H9 (cell line): ENCODE data around the gene VWA8. TPM values are rescaled to one million over a fixed set of nuclear protein-coding genes. Genes with fewer than 3 reads are reported as not detected.

Experiments
- DNase-seq: peaks from one replicate; pipeline ENCODE4 v3.0.0-alpha.2; 2017
- H2AFZ ChIP-seq: one replicate; pipeline ENCODE4 v1.6.1; 2013; ENCODE audit warnings: mild to moderate bottlenecking, low read length, control low read depth, moderate library complexity
- H2AK5ac ChIP-seq: 2 replicates; pipeline ENCODE4 v1.6.1; 2013; ENCODE audit warnings: low read length, control low read depth, mixed read lengths; ENCODE audit not compliant: insufficient read length
- H2BK120ac ChIP-seq: one replicate; pipeline ENCODE4 v1.6.1; 2013; ENCODE audit warnings: low read depth, mild to moderate bottlenecking, low read length, control low read depth, inconsistent platforms; ENCODE audit not compliant: poor library complexity, severe bottlenecking
- H2BK12ac ChIP-seq: 2 replicates; pipeline ENCODE4 v1.6.1; 2013; ENCODE audit warnings: low read length, control low read depth, mixed read lengths, low read depth; ENCODE audit not compliant: insufficient read length
- H2BK15ac ChIP-seq: 2 replicates; pipeline ENCODE4 v1.6.1; 2013; ENCODE audit warnings: low read depth, low read length, control low read depth
- H2BK20ac ChIP-seq: one replicate; pipeline ENCODE4 v1.6.1; 2013; ENCODE audit warnings: low read depth, mild to moderate bottlenecking, low read length, control low read depth, inconsistent platforms; ENCODE audit not compliant: poor library complexity, severe bottlenecking
- H2BK5ac ChIP-seq: 2 replicates; pipeline ENCODE4 v1.6.1; 2013; ENCODE audit warnings: low read length, control low read depth, mixed read lengths; ENCODE audit not compliant: insufficient read length
- H3K14ac ChIP-seq: 2 replicates; pipeline ENCODE4 v1.6.1; 2013; ENCODE audit warnings: low read length, control low read depth; ENCODE audit not compliant: insufficient read depth
- H3K18ac ChIP-seq: 2 replicates; pipeline ENCODE4 v1.6.1; 2013; ENCODE audit warnings: low read depth, mild to moderate bottlenecking, mixed read lengths, low read length, control low read depth; ENCODE audit not compliant: insufficient read length
- H3K23ac ChIP-seq: 2 replicates; pipeline ENCODE4 v1.6.1; 2013; ENCODE audit warnings: low read length, control low read depth, mixed read lengths, low read depth; ENCODE audit not compliant: insufficient read length
- H3K23me2 ChIP-seq: 2 replicates; pipeline ENCODE4 v1.6.1; 2013; ENCODE audit warnings: low read depth, mild to moderate bottlenecking, mixed read lengths, low read length, control low read depth; ENCODE audit not compliant: insufficient read length, poor library complexity, severe bottlenecking
- H3K27ac ChIP-seq: 2 replicates; pipeline ENCODE4 v1.5.1; 2013; ENCODE audit warnings: low read length, control low read depth, mixed read lengths, low read depth; ENCODE audit not compliant: insufficient read length
- H3K27me3 ChIP-seq: 2 replicates; pipeline ENCODE4 v1.6.1; 2013; ENCODE audit warnings: low read length, control low read depth, inconsistent platforms; ENCODE audit not compliant: insufficient read depth
- H3K4ac ChIP-seq: 2 replicates; pipeline ENCODE4 v1.6.1; 2013; ENCODE audit warnings: low read depth, mild to moderate bottlenecking, control low read depth, inconsistent platforms, low read length, moderate library complexity
- H3K4me1 ChIP-seq: 2 replicates; pipeline ENCODE4 v1.6.1; 2013; ENCODE audit warnings: low read length, control low read depth, inconsistent platforms; ENCODE audit not compliant: insufficient read depth
- H3K4me2 ChIP-seq: 2 replicates; pipeline ENCODE4 v1.6.1; 2013; ENCODE audit warnings: low read length, control low read depth, mixed read lengths; ENCODE audit not compliant: insufficient read length, insufficient read depth
- H3K56ac ChIP-seq: 2 replicates; pipeline ENCODE4 v1.6.1; 2013; ENCODE audit warnings: low read depth, mild to moderate bottlenecking, mixed read lengths, low read length, control low read depth; ENCODE audit not compliant: insufficient read length
- H3K79me1 ChIP-seq: 2 replicates; pipeline ENCODE4 v1.6.1; 2013; ENCODE audit warnings: low read depth, mild to moderate bottlenecking, moderate library complexity, low read length, control low read depth, inconsistent platforms; ENCODE audit not compliant: insufficient read depth, poor library complexity, severe bottlenecking
- H3K79me2 ChIP-seq: 2 replicates; pipeline ENCODE4 v1.6.1; 2013; ENCODE audit warnings: low read length, control low read depth, inconsistent platforms; ENCODE audit not compliant: insufficient read depth
- H3K9ac ChIP-seq: 2 replicates; pipeline ENCODE4 v1.6.1; 2013; ENCODE audit warnings: low read length, control low read depth, mixed read lengths; ENCODE audit not compliant: insufficient read length; ENCODE audit errors: extremely low read depth
- H3K9me3 ChIP-seq: one replicate; pipeline ENCODE4 v1.6.1; 2013; ENCODE audit warnings: low read depth, low read length, inconsistent platforms; ENCODE audit not compliant: control insufficient read depth
- H3T11ph ChIP-seq: one replicate; pipeline ENCODE4 v1.6.1; 2013; ENCODE audit warnings: mild to moderate bottlenecking, low read length, control low read depth, inconsistent platforms
- H4K20me1 ChIP-seq: one replicate; pipeline ENCODE4 v1.6.1; 2013; ENCODE audit not compliant: control insufficient read depth, insufficient read length, insufficient read depth
- H4K5ac ChIP-seq: 2 replicates; pipeline ENCODE4 v1.6.1; 2013; ENCODE audit warnings: low read depth, mild to moderate bottlenecking, mixed read lengths, low read length, control low read depth; ENCODE audit not compliant: insufficient read length
- H4K8ac ChIP-seq: replicated peaks from 2 replicates; pipeline ENCODE4 v1.6.1; 2013; ENCODE audit warnings: low read length, control low read depth, mixed read lengths, low read depth; ENCODE audit not compliant: insufficient read length
- H4K91ac ChIP-seq: 2 replicates; pipeline ENCODE4 v1.6.1; 2013; ENCODE audit warnings: low read depth, mild to moderate bottlenecking, moderate library complexity, mixed read lengths, low read length, control low read depth; ENCODE audit not compliant: insufficient read length
- H3K27ac Mint-ChIP-seq, 3 experiments: 2 replicates in 2 of 3; 3 replicates in 1 of 3; pipeline ENCODE4 v1.8.0; 2020 to 2021; ENCODE audit warnings: mixed read lengths in 3 of 3, mild to moderate bottlenecking in 1 of 3, moderate library complexity in 1 of 3
- H3K27me3 Mint-ChIP-seq: 2 replicates; pipeline ENCODE4 v1.8.0; 2021; ENCODE audit warnings: low read depth, mild to moderate bottlenecking, moderate library complexity, mixed read lengths
- H3K36me3 Mint-ChIP-seq, 3 experiments: 2 replicates in 2 of 3; 3 replicates in 1 of 3; pipeline ENCODE4 v1.8.0; 2020 to 2021; ENCODE audit warnings: low read depth in 3 of 3, mixed read lengths in 3 of 3; ENCODE audit not compliant: insufficient read depth in 1 of 3
- H3K4me1 Mint-ChIP-seq, 2 experiments: 2 replicates each; pipeline ENCODE4 v1.8.0; 2020; ENCODE audit warnings: mixed read lengths in 2 of 2
- H3K4me3 Mint-ChIP-seq, 2 experiments: 2 replicates in 1 of 2; 3 replicates in 1 of 2; pipeline ENCODE4 v1.8.0; 2020 to 2021; ENCODE audit warnings: mild to moderate bottlenecking in 2 of 2, mixed read lengths in 2 of 2, moderate library complexity in 1 of 2
- H3K9me3 Mint-ChIP-seq, 2 experiments: 2 replicates in 1 of 2; 3 replicates in 1 of 2; pipeline ENCODE4 v1.8.0; 2020; ENCODE audit warnings: mild to moderate bottlenecking in 2 of 2, mixed read lengths in 2 of 2, moderate library complexity in 1 of 2
- CTCF ChIP-seq: fragments of 200-600 bp; sonication (generic); conservative IDR thresholded peaks from 3 replicates; pipeline ENCODE4 v1.8.0; 2021; ENCODE audit warnings: antibody characterized with exemption, mild to moderate bottlenecking
- WGBS: extraction: QIAGEN DNeasy Blood & Tissue Kit; methylation state at CpG from one replicate; pipeline ENCODE4 v1.1.7; 2013; ENCODE audit warnings: missing lambda C conversion rate, low lambda C conversion rate, mixed read lengths; ENCODE audit not compliant: insufficient read length; ENCODE audit errors: extremely low coverage; 5-methylcytosine and 5-hydroxymethylcytosine counted together
- total RNA-seq: library from RNA; stranded (reverse); gene quantifications from 2 replicates; pipeline ENCODE4 v1.2.1, GENCODE V29; 2021

VWA8 gene
- total RNA-seq, 1 experiment from 2014 or later: 17.4 TPM

GRCh38 chr13:41942462-41943094 lies 18.3 kb downstream of the VWA8 start:
- H2BK20ac ChIP-seq: no peak overlapping the region
- no peak overlapping the region for H4K5ac ChIP-seq
- H4K91ac ChIP-seq: no peak overlapping the region
- H3K4me2 ChIP-seq: no peak overlapping the region
- no peak overlapping the region for H2BK15ac ChIP-seq
- no peak overlapping the region for H3K27ac ChIP-seq
- Mint-ChIP-seq H3K9me3 (0 out of 5 replicates have a peak, but pooled peaks cover 0 to 3% of the 10 kb centered on the region in 2 experiments), H3K27me3 (no peaks in the 10 kb centered on the region), H3K4me3 (no peak overlapping the region), H3K36me3 (peaks cover 7 to 20% (median 13%) of the 10 kb centered on the region in 3 experiments), H3K4me1 (peaks cover 8 to 9% of the 10 kb centered on the region in 2 experiments), H3K27ac (no peak overlapping the region; a peak in 1 of 7 replicates)
- no CpG with 5 or more reads among the region's 2 CpGs for WGBS
- H2BK12ac ChIP-seq: no peak overlapping the region
- H2AFZ ChIP-seq: no peak overlapping the region
- H3K4ac ChIP-seq: no peak overlapping the region
- H2BK120ac ChIP-seq: no peak overlapping the region
- no peak overlapping the region for H4K8ac ChIP-seq
- peak; percentile 56 for DNase-seq
- no peaks in the 10 kb centered on the region for H3K9me3 ChIP-seq
- no peak overlapping the region for H3K56ac ChIP-seq
- no peaks in the 10 kb centered on the region for H3K23me2 ChIP-seq
- H3K27me3 ChIP-seq: no peaks in the 10 kb centered on the region
- H2BK5ac ChIP-seq: no peak overlapping the region
- H3K79me1 ChIP-seq: no peaks in the 10 kb centered on the region
- H4K20me1 ChIP-seq: no peaks in the 10 kb centered on the region
- H3T11ph ChIP-seq: no peak overlapping the region
- no peak overlapping the region for H3K18ac ChIP-seq
- H3K14ac ChIP-seq: no peak overlapping the region
- H3K4me1 ChIP-seq: no peaks in the 10 kb centered on the region
- H3K79me2 ChIP-seq: peaks cover 1% of the 10 kb centered on the region; the same call in 1 of the 2 replicates
- H3K9ac ChIP-seq: no peak overlapping the region
- TF ChIP-seq CTCF: peak; percentile 54
- H3K23ac ChIP-seq: no peak overlapping the region
- no peak overlapping the region for H2AK5ac ChIP-seq
